ENCODE measurements around the gene ST3GAL2. TPM values are rescaled to one million over a fixed set of nuclear protein-coding genes. Genes with fewer than 3 reads are reported as not detected.

Gene ST3GAL2
- total RNA-seq, 2 donors from 2014 or later: 56.4 to 57.8 TPM

- H3K9me3 Mint-ChIP-seq: no peaks in the 10 kb centered on the region
- 65 to 74% methylated on average over 6 to 8 of the region's 8 CpGs for WGBS, 2 experiments (ENCODE audit: insufficient coverage in 1 of 2, insufficient read length in 1 of 2)
- Histone ChIP-seq H3K27ac (ENCODE audit: low read depth, low read length) (peak overlapping the region; percentile 49), H3K36me3 (ENCODE audit: control insufficient read depth, insufficient read depth, low read length) (peaks cover 6% of the 10 kb centered on the region), H3K9ac (ENCODE audit: extremely low read depth, low read length, poor library complexity, severe bottlenecking) (no peak overlapping the region), H3K4me3 (ENCODE audit: low read length) (no peak overlapping the region), H3K9me3 (ENCODE audit: control insufficient read depth, low read length) (no peaks in the 10 kb centered on the region), H3K4me1 (ENCODE audit: control insufficient read depth, insufficient read depth, low read length) (peaks cover 5% of the 10 kb centered on the region), H3K27me3 (ENCODE audit: control insufficient read depth, insufficient read depth, low read length, poor library complexity, severe bottlenecking) (no peaks in the 10 kb centered on the region)
- H3K36me3 Mint-ChIP-seq (ENCODE audit: low read depth): no peaks in the 10 kb centered on the region
- TF ChIP-seq CTCF (conservative IDR thresholded peaks at IDR 0.05): peak; percentile 31
- DNase-seq: peak; percentile 80
- H3K27ac Mint-ChIP-seq: peak overlapping the region; percentile 75
- H3K4me3 Mint-ChIP-seq: no peak overlapping the region
- H3K27me3 Mint-ChIP-seq (ENCODE audit: insufficient read depth): no peaks in the 10 kb centered on the region
- peaks cover 18% of the 10 kb centered on the region for H3K4me1 Mint-ChIP-seq
Measured at GRCh38 chr16:70460737-70461261, 21.9 kb upstream of the ST3GAL2 start.

- H3K4me3 Mint-ChIP-seq: no peak overlapping the region
- no peak for TF ChIP-seq CTCF (conservative IDR thresholded peaks at IDR 0.05)
- 72 to 75% methylated on average over 2 to 5 of the region's 5 CpGs for WGBS, 2 experiments (ENCODE audit: insufficient coverage in 1 of 2, insufficient read length in 1 of 2)
Measured at GRCh38 chr16:70457446-70458166, 18.7 kb upstream of the ST3GAL2 start.

GRCh38 chr16:70455910-70456309 lies 17.0 kb upstream of the ST3GAL2 start:
- Mint-ChIP-seq H3K27ac (peak overlapping the region; percentile 10), H3K36me3 (ENCODE audit: low read depth) (no peaks in the 10 kb centered on the region), H3K4me1 (peaks cover 18% of the 10 kb centered on the region), H3K4me3 (peak overlapping the region; percentile 75), H3K27me3 (ENCODE audit: insufficient read depth) (no peaks in the 10 kb centered on the region), H3K9me3 (no peaks in the 10 kb centered on the region)
- H3K4me1 ChIP-seq (ENCODE audit: control insufficient read depth, insufficient read depth, low read length): peaks cover 3% of the 10 kb centered on the region
- DNase-seq: no peak
- TF ChIP-seq CTCF (conservative IDR thresholded peaks at IDR 0.05): no peak
- no peak overlapping the region for H3K27ac ChIP-seq (ENCODE audit: low read depth, low read length)
- no peak overlapping the region for H3K4me3 ChIP-seq (ENCODE audit: low read length)
- H3K9ac ChIP-seq (ENCODE audit: extremely low read depth, low read length, poor library complexity, severe bottlenecking): no peak overlapping the region
- H3K27me3 ChIP-seq (ENCODE audit: control insufficient read depth, insufficient read depth, low read length, poor library complexity, severe bottlenecking): no peaks in the 10 kb centered on the region
- no peaks in the 10 kb centered on the region for H3K36me3 ChIP-seq (ENCODE audit: control insufficient read depth, insufficient read depth, low read length)
- peaks cover 4% of the 10 kb centered on the region for H3K9me3 ChIP-seq (ENCODE audit: control insufficient read depth, low read length)
- WGBS, 2 experiments (ENCODE audit: insufficient coverage in 1 of 2, insufficient read length in 1 of 2): 92 to 93% methylated on average over 6 to 7 of the region's 7 CpGs

More at GRCh38 chr16:70457446-70458166, 18.7 kb upstream of the ST3GAL2 start:
- no peak overlapping the region for H3K9ac ChIP-seq (ENCODE audit: extremely low read depth, low read length, poor library complexity, severe bottlenecking)
- H3K9me3 ChIP-seq (ENCODE audit: control insufficient read depth, low read length): no peaks in the 10 kb centered on the region
- H3K4me1 ChIP-seq (ENCODE audit: control insufficient read depth, insufficient read depth, low read length): peaks cover 5% of the 10 kb centered on the region
- no peaks in the 10 kb centered on the region for H3K36me3 ChIP-seq (ENCODE audit: control insufficient read depth, insufficient read depth, low read length)
- no peaks in the 10 kb centered on the region for H3K36me3 Mint-ChIP-seq (ENCODE audit: low read depth)
- no peak overlapping the region for H3K4me3 ChIP-seq (ENCODE audit: low read length)
- no peaks in the 10 kb centered on the region for H3K9me3 Mint-ChIP-seq
- peaks cover 23% of the 10 kb centered on the region for H3K4me1 Mint-ChIP-seq
- no peak overlapping the region for H3K27ac Mint-ChIP-seq
- no peaks in the 10 kb centered on the region for H3K27me3 ChIP-seq (ENCODE audit: control insufficient read depth, insufficient read depth, low read length, poor library complexity, severe bottlenecking)
- no peak overlapping the region for H3K27ac ChIP-seq (ENCODE audit: low read depth, low read length)
- H3K27me3 Mint-ChIP-seq (ENCODE audit: insufficient read depth): no peaks in the 10 kb centered on the region
- DNase-seq: no peak
